HCT116 (cell line): ENCODE results near the gene AGAP2. TPM values are rescaled to one million over a fixed set of nuclear protein-coding genes. Genes with fewer than 3 reads are reported as not detected.

Source experiments
- ATAC-seq: fragments of 200-7000 bp; cut with Tn5 transposase; 2 replicates; pipeline ENCODE4 v1.9.1; 2020; ENCODE audit warnings: mild to moderate bottlenecking, moderate library complexity
- BruUV-seq: library from RNA; stranded (reverse); fragments of 400-500 nt; replicated peaks from 2 replicates; lab custom pipeline; 2021; lab: Mats Ljungman, UMichigan
- CTCF ChIA-PET: fragments of 300-600 bp; sonication (Branson Sonifier 250); formaldehyde crosslinking; loops from one replicate; lab custom pipeline; 2021; ENCODE audit warnings: antibody characterized with exemption; lab: Charles Lee
- POLR2A ChIA-PET: fragments of 300-600, 350-600 bp; sonication (Branson Sonifier 250); formaldehyde crosslinking; loops from one replicate; lab custom pipeline; 2021; ENCODE audit warnings: antibody characterized with exemption; lab: Charles Lee
- RAD21 ChIA-PET, 2 experiments: fragments of 300-600 bp; sonication (Branson Sonifier 250); formaldehyde crosslinking; loops; one replicate each; lab custom pipeline; 2023; ENCODE audit warnings: low total read pairs in 2 of 2; ENCODE audit not compliant: uncharacterized antibody in 2 of 2, unreplicated experiment in 2 of 2, low non-redundant PET in 1 of 2; lab: Charles Lee
- DNase-seq: peaks from one replicate; pipeline ENCODE4 v3.0.0-alpha.2; 2010; ENCODE audit warnings: low read depth, low spot score
- H2AFZ ChIP-seq: fragments of 200-600 bp; shearing (Covaris generic), sonication (generic); 2 replicates; pipeline ENCODE4 v1.6.1; 2017; ENCODE audit warnings: low read depth, mixed run types, mixed read lengths, antibody characterized with exemption, low read length; ENCODE audit not compliant: poor library complexity, severe bottlenecking
- H3K27ac ChIP-seq: 2 replicates; pipeline ENCODE4 v1.5.1; 2012; ENCODE audit warnings: low read depth, low read length
- H3K27me3 ChIP-seq: fragments of 200-600 bp; sonication (generic); 2 replicates; pipeline ENCODE4 v1.6.1; 2016; ENCODE audit warnings: mixed run types, low read length, mixed read lengths; ENCODE audit not compliant: insufficient read depth
- H3K36me3 ChIP-seq, 2 experiments: fragments of 200-500 bp in 1 of 2; fragments of 200-600 bp in 1 of 2; sonication (Bioruptor generic) in 1 of 2; sonication (generic) in 1 of 2; 2 replicates each; pipeline versions ENCODE4 v1.5.1 to v1.6.1; 2014 to 2016; ENCODE audit warnings: low read length in 2 of 2, inconsistent platforms in 1 of 2, mixed read lengths in 1 of 2, mixed run types in 1 of 2; ENCODE audit not compliant: insufficient read depth in 2 of 2, control insufficient read depth in 1 of 2
- H3K4me1 ChIP-seq, 2 experiments: fragments of 200-600 bp in 1 of 2; sonication (generic) in 1 of 2; 2 replicates each; pipeline versions ENCODE4 v1.5.1 to v1.6.1; 2012 to 2017; ENCODE audit warnings: low read length in 2 of 2, inconsistent platforms in 1 of 2, mild to moderate bottlenecking in 1 of 2, mixed read lengths in 1 of 2, mixed run types in 1 of 2, moderate library complexity in 1 of 2; ENCODE audit not compliant: insufficient read depth in 2 of 2, control insufficient read depth in 1 of 2
- H3K4me2 ChIP-seq: fragments of 200-600 bp; sonication (generic); 2 replicates; pipeline ENCODE4 v1.6.1; 2017; ENCODE audit warnings: mixed run types, low read length, mixed read lengths
- H3K4me3 ChIP-seq, 2 experiments: fragments of 200-600 bp in 1 of 2; sonication (generic) in 1 of 2; replicated peaks in 1 of 2; 2 replicates each; pipeline ENCODE4 v1.5.1; 2011 to 2016; ENCODE audit warnings: low read length in 2 of 2, control low read depth in 1 of 2, low read depth in 1 of 2, mild to moderate bottlenecking in 1 of 2, mixed read lengths in 1 of 2, mixed run types in 1 of 2
- H3K79me2 ChIP-seq: fragments of 200-600 bp; sonication (generic); 2 replicates; pipeline ENCODE4 v1.6.1; 2017; ENCODE audit warnings: mild to moderate bottlenecking, mixed run types, low read length, moderate library complexity, mixed read lengths; ENCODE audit not compliant: insufficient read depth
- H3K9ac ChIP-seq: fragments of 200-600 bp; sonication (generic); 2 replicates; pipeline ENCODE4 v1.6.1; 2016; ENCODE audit warnings: low read length, mixed read lengths
- H3K9me2 ChIP-seq: fragments of 200-600 bp; sonication (generic), shearing (Covaris generic); 2 replicates; pipeline ENCODE4 v1.6.1; 2017; ENCODE audit warnings: mixed run types, mild to moderate bottlenecking, moderate library complexity; ENCODE audit not compliant: insufficient read depth
- H3K9me3 ChIP-seq, 2 experiments: fragments of 200-500 bp in 1 of 2; fragments of 200-600 bp in 1 of 2; sonication (Bioruptor generic) in 1 of 2; sonication (generic) in 1 of 2; 2 replicates each; pipeline ENCODE4 v1.6.1; 2014 to 2017; ENCODE audit warnings: low read length in 2 of 2, mixed read lengths in 2 of 2, inconsistent platforms in 1 of 2, low read depth in 1 of 2, mild to moderate bottlenecking in 1 of 2, mixed run types in 1 of 2, moderate library complexity in 1 of 2; ENCODE audit not compliant: control insufficient read depth in 1 of 2, insufficient read depth in 1 of 2
- H4K20me1 ChIP-seq: fragments of 200-600 bp; sonication (generic), shearing (Covaris generic); 2 replicates; pipeline ENCODE4 v1.6.1; 2017; ENCODE audit warnings: mixed run types, mild to moderate bottlenecking, moderate library complexity; ENCODE audit not compliant: insufficient read depth
- CBX3 ChIP-seq: IDR thresholded peaks from 2 replicates; pipeline ENCODE4 v1.6.1; 2012; ENCODE audit warnings: low read depth
- CEBPB ChIP-seq: IDR thresholded peaks from 2 replicates; pipeline ENCODE4 v1.6.1; 2012; ENCODE audit warnings: low read depth
- CTCF ChIP-seq, 3 experiments: fragments of 200-600 bp in 1 of 3; sonication (generic) in 1 of 3; IDR thresholded peaks in 2 of 3; conservative IDR thresholded peaks in 1 of 3; 2 replicates each; pipeline ENCODE4 v1.5.1; 2012 to 2017; ENCODE audit warnings: low read depth in 2 of 3, low read length in 2 of 3, antibody characterized with exemption in 1 of 3, borderline replicate concordance in 1 of 3, control low read depth in 1 of 3, mild to moderate bottlenecking in 1 of 3, mixed read lengths in 1 of 3, mixed run types in 1 of 3, moderate library complexity in 1 of 3; ENCODE audit not compliant: insufficient read depth in 1 of 3
- EGR1 ChIP-seq: IDR thresholded peaks from 2 replicates; pipeline ENCODE4 v1.6.1; 2012; ENCODE audit warnings: low read depth
- ELF1 ChIP-seq: IDR thresholded peaks from 2 replicates; pipeline ENCODE4 v1.6.1; 2012; ENCODE audit warnings: low read depth, borderline replicate concordance
- EZH2phosphoT487 ChIP-seq: fragments of 200-600 bp; IDR thresholded peaks from 2 replicates; pipeline ENCODE4 v1.6.1; 2018; ENCODE audit warnings: antibody characterized with exemption, borderline replicate concordance
- JUND ChIP-seq: IDR thresholded peaks from 2 replicates; pipeline ENCODE4 v1.6.1; 2012
- MAX ChIP-seq: IDR thresholded peaks from 2 replicates; pipeline ENCODE4 v1.6.1; 2012
- RAD21 ChIP-seq: IDR thresholded peaks from 2 replicates; pipeline ENCODE4 v1.6.1; 2012; ENCODE audit warnings: low read depth, mild to moderate bottlenecking
- SIN3A ChIP-seq: IDR thresholded peaks from 2 replicates; pipeline ENCODE4 v1.6.1; 2012; ENCODE audit warnings: low read depth
- SP1 ChIP-seq: IDR thresholded peaks from 2 replicates; pipeline ENCODE4 v1.6.1; 2012; ENCODE audit warnings: low read depth
- TCF7L2 ChIP-seq: IDR thresholded peaks from 2 replicates; pipeline ENCODE4 v1.7.0; 2011; ENCODE audit warnings: borderline replicate concordance, inconsistent platforms; ENCODE audit not compliant: insufficient read depth, insufficient read length; ENCODE audit errors: extremely low read depth
- YY1 ChIP-seq: IDR thresholded peaks from 2 replicates; pipeline ENCODE4 v1.6.1; 2011; ENCODE audit warnings: low read length, low read depth, moderate library complexity, mild to moderate bottlenecking; ENCODE audit not compliant: insufficient replicate concordance; ENCODE audit errors: extremely low read depth
- ZBTB33 ChIP-seq: IDR thresholded peaks from 2 replicates; pipeline ENCODE4 v1.6.1; 2011; ENCODE audit warnings: mild to moderate bottlenecking, low read length, moderate library complexity; ENCODE audit not compliant: insufficient replicate concordance; ENCODE audit errors: extremely low read depth
- ZFX ChIP-seq: fragments of 450-650 bp; IDR thresholded peaks from 2 replicates; pipeline ENCODE4 v1.6.1; 2017
- ZNF274 ChIP-seq: fragments of 200-500 bp; sonication (Bioruptor generic); IDR thresholded peaks from 2 replicates; pipeline ENCODE4 v1.6.1; 2014; ENCODE audit warnings: mild to moderate bottlenecking, low read depth, low read length, inconsistent platforms
- intact Hi-C: fragments of 100-400 bp; cut with micrococcal nuclease; formaldehyde crosslinking; loops from 2 replicates; pipeline ENCODE4 v1.10.0; 2022
- total RNA-seq: library from RNA; stranded (reverse); gene quantifications from one replicate; pipeline ENCODE4 v1.2.1, GENCODE V29; 2021; ENCODE audit not compliant: unreplicated experiment

AGAP2 gene
- total RNA-seq, 1 experiment from 2014 or later = 15.8 TPM

- Histone ChIP-seq H3K4me1 (peaks cover 5 to 9% of the 10 kb centered on the region in 2 experiments; a peak in 3 of 4 replicates), H3K9me2 (no peaks in the 10 kb centered on the region), H4K20me1 (no peaks in the 10 kb centered on the region), H3K4me3 (no peak overlapping the region), H2AFZ (no peak overlapping the region), H3K27me3 (no peaks in the 10 kb centered on the region), H3K36me3 (no peaks in the 10 kb centered on the region; a peak in 1 of 4 replicates), H3K9ac (no peak overlapping the region), H3K27ac (no peak overlapping the region), H3K9me3 (no peaks in the 10 kb centered on the region), H3K4me2 (no peak overlapping the region), H3K79me2 (peaks cover 15% of the 10 kb centered on the region)
- CTCF ChIA-PET = no interaction called here
- POLR2A ChIA-PET = no interaction called here
- intact Hi-C loops = no loop called here
- no peak for TF ChIP-seq CBX3
- no peak for TF ChIP-seq EZH2phosphoT487
- no peak for TF ChIP-seq ZBTB33
- no peak for TF ChIP-seq MAX
- TF ChIP-seq CEBPB = no peak
- no peak for TF ChIP-seq YY1
- no peak for TF ChIP-seq ZNF274
- no peak for TF ChIP-seq ELF1
- TF ChIP-seq TCF7L2 = no peak
- no peak for TF ChIP-seq EGR1
- no peak for TF ChIP-seq SIN3A
- no peak for TF ChIP-seq CTCF (IDR thresholded peaks at IDR 0.05 in 2 of 3, conservative IDR thresholded peaks at IDR 0.05 in 1 of 3; ENCODE audit: borderline replicate concordance in 1 of 3, insufficient read depth in 1 of 3, low read depth in 2 of 3, low read length in 2 of 3)
- no peak for TF ChIP-seq SP1
- TF ChIP-seq ZFX = no peak
- no peak for TF ChIP-seq JUND
- TF ChIP-seq RAD21 = no peak
- ATAC-seq (no peak), DNase-seq (no peak)
- RAD21 ChIA-PET = no interaction called here
- no TSS peak for BruUV-seq
Measured at GRCh38 chr12:57776247-57776587, 37.7 kb upstream of the AGAP2 start.
